ENCODE data around the gene RASL10A. TPM values are rescaled to one million over a fixed set of nuclear protein-coding genes. Genes with fewer than 3 reads are reported as not detected.

The RASL10A gene
- total RNA-seq, 1 experiment from 2014 or later, result 1.1 TPM

GRCh38 chr22:29265305-29265704 is 50.2 kb downstream of the RASL10A start:
- no peak for TF ChIP-seq CTCF (IDR thresholded peaks at IDR 0.05; ENCODE audit: insufficient read depth in 1 of 2, low read depth in 1 of 2, low read length in 1 of 2, severe bottlenecking in 1 of 2, unreplicated experiment in 1 of 2)
- POLR2A ChIA-PET, result no interaction called here

GRCh38 chr22:29263791-29264276 is 51.7 kb downstream of the RASL10A start:
- POLR2A ChIA-PET, result no interaction called here
- peaks cover 4% of the 10 kb centered on the region for H3K36me3 ChIP-seq (ENCODE audit: control insufficient read depth, insufficient read depth, low read length)
- no peaks in the 10 kb centered on the region for H3K4me1 ChIP-seq
- Mint-ChIP-seq H3K27ac (ENCODE audit: unreplicated experiment) (no peak overlapping the region), H3K9me3 (ENCODE audit: unreplicated experiment) (no peaks in the 10 kb centered on the region), H3K4me3 (ENCODE audit: unreplicated experiment) (no peak overlapping the region), H3K4me1 (ENCODE audit: low read depth, unreplicated experiment) (peaks cover 4% of the 10 kb centered on the region), H3K27me3 (ENCODE audit: insufficient read depth, unreplicated experiment) (no peaks in the 10 kb centered on the region), H3K36me3 (ENCODE audit: insufficient read depth, unreplicated experiment) (peaks cover 19% of the 10 kb centered on the region)
- no peaks in the 10 kb centered on the region for H3K9me3 ChIP-seq
- H3K27me3 ChIP-seq (replicated peaks; ENCODE audit: control insufficient read depth, insufficient read depth, low read length), result no peaks in the 10 kb centered on the region
- intact Hi-C loops (cut with micrococcal nuclease; ENCODE audit: unreplicated experiment), result no loop called here
- TF ChIP-seq CTCF (IDR thresholded peaks at IDR 0.05; ENCODE audit: insufficient read depth in 1 of 2, low read depth in 1 of 2, low read length in 1 of 2, severe bottlenecking in 1 of 2, unreplicated experiment in 1 of 2), result no peak
- H3K4me3 ChIP-seq (ENCODE audit: low read depth, low read length), result no peak overlapping the region
- BruUV-seq (replicated peaks), result no TSS peak
- CTCF ChIA-PET, result no interaction called here
- no peak for DNase-seq

More at GRCh38 chr22:29265305-29265704, 50.2 kb downstream of the RASL10A start:
- CTCF ChIA-PET, result no interaction called here
- Mint-ChIP-seq H3K4me3 (ENCODE audit: unreplicated experiment) (no peak overlapping the region), H3K36me3 (ENCODE audit: insufficient read depth, unreplicated experiment) (peaks cover 33% of the 10 kb centered on the region), H3K27ac (ENCODE audit: unreplicated experiment) (no peak overlapping the region), H3K27me3 (ENCODE audit: insufficient read depth, unreplicated experiment) (no peaks in the 10 kb centered on the region), H3K4me1 (ENCODE audit: low read depth, unreplicated experiment) (peaks cover 4% of the 10 kb centered on the region), H3K9me3 (ENCODE audit: unreplicated experiment) (no peaks in the 10 kb centered on the region)
- peaks cover 7% of the 10 kb centered on the region for H3K4me1 ChIP-seq
- no peaks in the 10 kb centered on the region for H3K27me3 ChIP-seq (replicated peaks; ENCODE audit: control insufficient read depth, insufficient read depth, low read length)
- intact Hi-C loops (cut with micrococcal nuclease; ENCODE audit: unreplicated experiment), result no loop called here
- BruUV-seq (replicated peaks), result no TSS peak
- no peak for DNase-seq
- H3K9me3 ChIP-seq, result no peaks in the 10 kb centered on the region
- H3K4me3 ChIP-seq (ENCODE audit: low read depth, low read length), result no peak overlapping the region
- H3K36me3 ChIP-seq (ENCODE audit: control insufficient read depth, insufficient read depth, low read length), result peaks cover 4% of the 10 kb centered on the region

Small RNA genes lying within 50 kb of the gene (microRNA-seq; reads per million reads assigned to microRNA genes)
- 6.9 reads per million, percentile 41 among the genes with 10 or more reads in this experiment for gene MIR3653

Other genes starting within 250 kb of the RASL10A start
- gene KREMEN1, start 242.7 kb downstream of the RASL10A start, total RNA-seq (2022), result 28.7 and 29.7 TPM in 2 replicates
- 8.9 and 10.0 TPM in 2 replicates for gene EMID1, start 109.8 kb downstream of the RASL10A start, total RNA-seq (2022)
- 47.7 and 49.6 TPM in 2 replicates for gene RHBDD3, start 47.7 kb downstream of the RASL10A start, total RNA-seq (2022)
- gene EWSR1, start 47.4 kb downstream of the RASL10A start, total RNA-seq (2022), result 343 and 358 TPM in 2 replicates
- gene GAS2L1, start 9.0 kb downstream of the RASL10A start, total RNA-seq (2022), result 20.4 and 21.1 TPM in 2 replicates
- 101 and 102 TPM in 2 replicates for gene AP1B1, start 72.9 kb upstream of the RASL10A start, total RNA-seq (2022)
- not detected in 2 replicates for gene RFPL1, start 122.9 kb upstream of the RASL10A start, total RNA-seq (2022)
- not detected in 2 replicates for gene NEFH, start 164.5 kb upstream of the RASL10A start, total RNA-seq (2022)
- gene THOC5, start 238.1 kb upstream of the RASL10A start, total RNA-seq (2022), result 61.1 and 74.6 TPM in 2 replicates

All from Caco-2 (cell line).